Fibroblast of skin of right quadriceps (primary cell): ENCODE measurements around the gene CDC20.
A peak's percentile ranks its signal among the peaks of the same experiment; 100 is the strongest.

Experiments
- DNase-seq: peaks from one replicate; pipeline ENCODE4 v3.0.0-alpha.2; 2013

CDC20 gene

GRCh38 chr1:43358746-43359693 is at the start of gene CDC20:
TSS of gene CDC20 (plus strand) at chr1:43358981. CDS start at chr1:43359216, 235 bp downstream.
- peak; percentile 97 for DNase-seq

GRCh38 chr1:43309405-43310025 is 49.3 kb upstream of the CDC20 start:
- DNase-seq = no peak

GRCh38 chr1:43311521-43311920 is 47.3 kb upstream of the CDC20 start:
- DNase-seq = no peak

GRCh38 chr1:43312212-43312623 is 46.6 kb upstream of the CDC20 start:
- no peak for DNase-seq

GRCh38 chr1:43312663-43313515 is 45.9 kb upstream of the CDC20 start:
- DNase-seq = no peak

- no peak for DNase-seq
Measured at GRCh38 chr1:43313771-43314170, 45.0 kb upstream of the CDC20 start.

- no peak for DNase-seq
Measured at GRCh38 chr1:43314233-43314632, 44.5 kb upstream of the CDC20 start.

- DNase-seq = no peak
Measured at GRCh38 chr1:43315481-43315880, 43.3 kb upstream of the CDC20 start.

GRCh38 chr1:43315963-43316737 is 42.6 kb upstream of the CDC20 start:
- DNase-seq = no peak

- DNase-seq = no peak
Measured at GRCh38 chr1:43316738-43317520, 41.9 kb upstream of the CDC20 start.

- peak; percentile 11 for DNase-seq
Measured at GRCh38 chr1:43317817-43318471, 40.8 kb upstream of the CDC20 start.

GRCh38 chr1:43318831-43319230 is 40.0 kb upstream of the CDC20 start:
- DNase-seq = no peak

GRCh38 chr1:43319288-43319687 is 39.5 kb upstream of the CDC20 start:
- DNase-seq = no peak

GRCh38 chr1:43319766-43320165 is 39.0 kb upstream of the CDC20 start:
- DNase-seq = no peak

GRCh38 chr1:43321331-43321891 is 37.4 kb upstream of the CDC20 start:
- DNase-seq = no peak

- no peak for DNase-seq
Measured at GRCh38 chr1:43322506-43322905, 36.3 kb upstream of the CDC20 start.

GRCh38 chr1:43324810-43325209 is 34.0 kb upstream of the CDC20 start:
- DNase-seq = peak; percentile 20

- no peak for DNase-seq
Measured at GRCh38 chr1:43325381-43325780, 33.4 kb upstream of the CDC20 start.

- peak; percentile 66 for DNase-seq
Measured at GRCh38 chr1:43327549-43328292, 31.1 kb upstream of the CDC20 start.
